HepG2 (cell line): Measurements from ENCODE around the gene SAE1. TPM values are rescaled to one million over a fixed set of nuclear protein-coding genes. Genes with fewer than 3 reads are reported as not detected.
A peak's percentile ranks its signal among the peaks of the same experiment; 100 is the strongest.

Source experiments
- ATAC-seq: fragments of 200-7000 bp; cut with Tn5 transposase; 3 replicates; pipeline ENCODE4 v1.9.1; 2020; ENCODE audit warnings: mild to moderate bottlenecking, moderate library complexity
- BruUV-seq: library from RNA; stranded (reverse); fragments of 400-500 nt; replicated peaks from 2 replicates; lab custom pipeline; 2021; lab: Mats Ljungman, UMichigan
- CTCF ChIA-PET: fragments of 300-600 bp; formaldehyde crosslinking; extraction: SDS; loops from one replicate; lab custom pipeline; 2021; ENCODE audit warnings: low total read pairs, inconsistent platforms, low intra/inter-chr PET ratio; lab: Yijun Ruan, JAX
- POLR2A ChIA-PET: fragments of 350-600 bp; sonication (Branson Sonifier 250); formaldehyde crosslinking; loops from one replicate; lab custom pipeline; 2020; ENCODE audit warnings: antibody characterized with exemption, inconsistent platforms; lab: Yijun Ruan, JAX
- DNase-seq: peaks from one replicate; pipeline ENCODE4 v3.0.0-alpha.2; 2015; ENCODE audit warnings: low spot score
- FAIRE-seq: peaks from 3 replicates; lab custom pipeline; 2011; peaks lifted over from hg19 to GRCh38; lab: Jason Lieb, UNC
- H2AFZ ChIP-seq: one replicate; pipeline ENCODE4 v1.6.1; 2011; ENCODE audit warnings: low read length, inconsistent platforms
- H3K27ac ChIP-seq: fragments of 300-600 bp; 3 replicates; pipeline ENCODE4 v1.8.0; 2011; ENCODE audit warnings: mixed run types, mild to moderate bottlenecking, mixed read lengths, low read length, inconsistent platforms; ENCODE audit not compliant: insufficient read depth; ENCODE audit errors: extremely low read length
- H3K27me3 ChIP-seq, 2 experiments: fragments of 200-600 bp in 1 of 2; 2 replicates in 1 of 2; 3 replicates in 1 of 2; pipeline versions ENCODE4 v1.6.0 to v1.8.0; 2011; ENCODE audit warnings: low read length in 2 of 2, mild to moderate bottlenecking in 2 of 2, moderate library complexity in 2 of 2, inconsistent platforms in 1 of 2; ENCODE audit not compliant: insufficient read depth in 2 of 2, control insufficient read depth in 1 of 2
- H3K36me3 ChIP-seq, 2 experiments: fragments of 200-600 bp in 1 of 2; replicated peaks in 1 of 2; 2 replicates in 1 of 2; 3 replicates in 1 of 2; pipeline versions ENCODE4 v1.5.1 to v1.8.0; 2011; ENCODE audit warnings: low read length in 2 of 2, inconsistent platforms in 1 of 2; ENCODE audit not compliant: insufficient read depth in 2 of 2, control insufficient read depth in 1 of 2
- H3K4me1 ChIP-seq: 2 replicates; pipeline ENCODE4 v1.5.1; 2012; ENCODE audit warnings: low read length, inconsistent platforms; ENCODE audit not compliant: insufficient read depth
- H3K4me2 ChIP-seq: 2 replicates; pipeline ENCODE4 v1.6.0; 2011; ENCODE audit warnings: low read depth, low read length, inconsistent platforms
- H3K4me3 ChIP-seq, 3 experiments: fragments of 200-600 bp in 1 of 3; sonication (generic), shearing (Covaris generic) in 1 of 3; replicated peaks in 1 of 3; 2 replicates each; pipeline ENCODE4 v1.5.1; 2011 to 2016; ENCODE audit warnings: low read length in 3 of 3, inconsistent platforms in 2 of 3, low read depth in 2 of 3, mild to moderate bottlenecking in 2 of 3, control low read depth in 1 of 3, mixed read lengths in 1 of 3; ENCODE audit not compliant: insufficient read depth in 1 of 3
- H3K79me2 ChIP-seq: one replicate; pipeline ENCODE4 v1.6.1; 2011; ENCODE audit warnings: low read length, inconsistent platforms; ENCODE audit not compliant: insufficient read depth
- H3K9ac ChIP-seq: 2 replicates; pipeline ENCODE4 v1.6.0; 2011; ENCODE audit warnings: mild to moderate bottlenecking, low read depth, low read length, inconsistent platforms; ENCODE audit not compliant: insufficient read depth
- H3K9me3 ChIP-seq: 2 replicates; pipeline ENCODE4 v1.5.1; 2012; ENCODE audit warnings: mild to moderate bottlenecking, low read length
- H4K20me1 ChIP-seq: 2 replicates; pipeline ENCODE4 v1.6.0; 2011; ENCODE audit warnings: inconsistent platforms, mild to moderate bottlenecking, low read length, moderate library complexity; ENCODE audit not compliant: insufficient read depth
- AKNA ChIP-seq: sonication (generic); formaldehyde crosslinking; IDR thresholded peaks from 2 replicates; pipeline ENCODE4 v1.4.0; 2020; ENCODE audit warnings: missing genetic modification reagents, borderline replicate concordance
- ARID3A ChIP-seq: IDR thresholded peaks from 2 replicates; pipeline ENCODE4 v1.6.1; 2012; ENCODE audit warnings: low read depth, low read length, improper control_type of control experiment
- CBX5 ChIP-seq: sonication (generic); formaldehyde crosslinking; IDR thresholded peaks from 2 replicates; pipeline ENCODE4 v1.4.0; 2020; ENCODE audit warnings: missing genetic modification reagents, borderline replicate concordance
- FOXK2 ChIP-seq: fragments of 450-650 bp; IDR thresholded peaks from 2 replicates; pipeline ENCODE4 v1.6.1; 2016
- GATA4 ChIP-seq: sonication (generic); IDR thresholded peaks from 2 replicates; pipeline ENCODE4 v1.6.1; 2016; ENCODE audit warnings: antibody characterized with exemption, low read depth, borderline replicate concordance
- MAFF ChIP-seq: IDR thresholded peaks from 2 replicates; pipeline ENCODE4 v1.6.1; 2011; ENCODE audit warnings: low read depth, low read length, improper control_type of control experiment
- NPAS2 ChIP-seq: sonication (generic); formaldehyde crosslinking; IDR thresholded peaks from 2 replicates; pipeline ENCODE4 v1.8.0; 2022; ENCODE audit warnings: mild to moderate bottlenecking, missing genetic modification reagents, borderline replicate concordance
- PREB ChIP-seq: sonication (generic); formaldehyde crosslinking; IDR thresholded peaks from 2 replicates; pipeline ENCODE4 v1.4.0; 2020; ENCODE audit warnings: missing genetic modification reagents
- SMAD3 ChIP-seq: sonication (generic); formaldehyde crosslinking; IDR thresholded peaks from 2 replicates; pipeline ENCODE4 v1.4.0; 2020; ENCODE audit warnings: missing genetic modification reagents
- THAP7 ChIP-seq: sonication (generic); formaldehyde crosslinking; IDR thresholded peaks from 2 replicates; pipeline ENCODE4 v1.8.1; 2023; ENCODE audit warnings: mild to moderate bottlenecking, missing genetic modification reagents
- ZFP1 ChIP-seq: IDR thresholded peaks from 2 replicates; pipeline ENCODE4 v1.6.1; 2016
- ZNF547 ChIP-seq: sonication (generic); formaldehyde crosslinking; IDR thresholded peaks from 2 replicates; pipeline ENCODE4 v1.5.1; 2020; ENCODE audit warnings: mild to moderate bottlenecking, missing genetic modification reagents
- ZNF704 ChIP-seq: sonication (generic); formaldehyde crosslinking; IDR thresholded peaks from 2 replicates; pipeline ENCODE4 v1.8.1; 2023; ENCODE audit warnings: mild to moderate bottlenecking, inconsistent platforms, moderate library complexity, missing genetic modification reagents, borderline replicate concordance
- WGBS: methylation state at CpG from one replicate; pipeline ENCODE4 v1.1.6; 2017; ENCODE audit warnings: low lambda C conversion rate; 5-methylcytosine and 5-hydroxymethylcytosine counted together
- in situ Hi-C: cut with HindIII; loops from 2 replicates; pipeline ENCODE4 v1.10.0; 2017; ENCODE audit warnings: low pct_unique_long_range_greater_than_20kb; ENCODE audit not compliant: extremely low pct_ligation_motif_present
- intact Hi-C: fragments of 100-400 bp; cut with micrococcal nuclease; formaldehyde crosslinking; loops from one replicate; pipeline ENCODE4 v1.10.0; 2022; ENCODE audit not compliant: unreplicated experiment
- polyA plus RNA-seq, 8 experiments: library from polyadenylated mRNA; depleted of rRNA in 3 of 8; stranded (reverse) in 7 of 8; unstranded in 1 of 8; fragments of >200 nt; fragmentation: Illumina TruSeq in 4 of 8; extraction: Trizol in 4 of 8; gene quantifications; 2 replicates each; pipeline versions ENCODE4 v1.2.1 to v1.2.3, GENCODE V29; 2011 to 2016; ENCODE audit warnings: low read depth in 4 of 8, missing spikeins in 1 of 8, mixed read lengths in 1 of 8; ENCODE audit not compliant: insufficient read depth in 1 of 8
- total RNA-seq, 5 experiments: library from RNA; depleted of rRNA; stranded (reverse); fragments of >200 nt; fragmentation: Illumina TruSeq; extraction: Trizol; gene quantifications; 2 replicates each; pipeline ENCODE4 v1.2.3, GENCODE V29; 2016; ENCODE audit warnings: low read depth in 1 of 5

The SAE1 gene
- total and polyA plus RNA-seq, 2 of the 13 experiments (the other 11 are each of a cell fraction or from before 2014, with no cell fraction given), result 87.6 to 197 TPM

GRCh38 chr19:47113850-47114651, 16.6 kb upstream of the SAE1 start:
- FAIRE-seq, result no peak
- in situ Hi-C loops, result no loop called here
- peak overlapping the region; percentile 96 for H3K4me2 ChIP-seq
- peak overlapping the region; percentile 100 for H3K27ac ChIP-seq
- no peaks in the 10 kb centered on the region for H3K9me3 ChIP-seq
- DNase-seq, result no peak
- intact Hi-C loops, result loop anchor here (1.0 kb wide), 1 partner anchor 18 kb away; no protein-coding TSS in a partner anchor
- no peak for ATAC-seq
- WGBS, result 4% methylated on average over 25 of the region's 26 CpGs
- peaks cover 0 to 1% of the 10 kb centered on the region in 2 experiments; a peak in 1 of 5 replicates for H3K36me3 ChIP-seq
- TSS peak; percentile 96 for BruUV-seq
- H2AFZ ChIP-seq, result no peak overlapping the region
- ChIA-PET CTCF (no interaction called here), POLR2A (interaction anchor here (0.8 to 11.5 kb wide), 24 partner anchors 8 to 514 kb away, joined by 3 to 456 read pairs (median 7); partner anchors contain the start of genes CCDC9, NPAS1, SAE1 and SLC1A5)
- H3K79me2 ChIP-seq, result peaks cover 30% of the 10 kb centered on the region
- no peaks in the 10 kb centered on the region; a peak in 1 of 5 replicates for H3K27me3 ChIP-seq
- H3K4me1 ChIP-seq, result peaks cover 29% of the 10 kb centered on the region
- peak overlapping the region; percentile 58 to 85 (median 71) for H3K4me3 ChIP-seq
- no peaks in the 10 kb centered on the region; the same call in 1 of the 2 replicates for H4K20me1 ChIP-seq
- peak overlapping the region; percentile 100 for H3K9ac ChIP-seq
- TF ChIP-seq AKNA (CRISPR knock-in tag), result no peak; the same call in 1 of the 2 replicates
- TF ChIP-seq THAP7 (CRISPR knock-in tag), result no peak
- no peak for TF ChIP-seq NPAS2 (CRISPR knock-in tag)
- no peak for TF ChIP-seq FOXK2
- no peak for TF ChIP-seq MAFF
- peak; percentile 4; the same call in 1 of the 2 replicates for TF ChIP-seq SMAD3 (CRISPR knock-in tag)
- no peak for TF ChIP-seq PREB (CRISPR knock-in tag)
- TF ChIP-seq ARID3A, result no peak
- 0 out of 2 replicates have a peak, but pooled peaks have one; percentile 46 for TF ChIP-seq ZFP1 (CRISPR knock-in tag)
- no peak for TF ChIP-seq ZNF547 (CRISPR knock-in tag)
- no peak for TF ChIP-seq CBX5 (CRISPR knock-in tag)
- TF ChIP-seq GATA4, result no peak
- no peak for TF ChIP-seq ZNF704 (CRISPR knock-in tag)
